Stimulated activated CD8-positive, alpha-beta memory T cell treated with anti-CD3 and anti-CD28 coated beads, Interleukin-4, amount 100 ng/mL, for 24 hours (primary cell): Measurements from ENCODE around the gene LSMEM2.
"Not testable (repeated sequence)": the region's sequence is repeated elsewhere in the genome, so short reads cannot be mapped to it uniquely, and the experiment has no call there.

Experiments used
- DNase-seq: peaks from one replicate; pipeline ENCODE4 v3.0.0-alpha.2; 2020; ENCODE audit warnings: low read depth

The LSMEM2 gene

DNA sequence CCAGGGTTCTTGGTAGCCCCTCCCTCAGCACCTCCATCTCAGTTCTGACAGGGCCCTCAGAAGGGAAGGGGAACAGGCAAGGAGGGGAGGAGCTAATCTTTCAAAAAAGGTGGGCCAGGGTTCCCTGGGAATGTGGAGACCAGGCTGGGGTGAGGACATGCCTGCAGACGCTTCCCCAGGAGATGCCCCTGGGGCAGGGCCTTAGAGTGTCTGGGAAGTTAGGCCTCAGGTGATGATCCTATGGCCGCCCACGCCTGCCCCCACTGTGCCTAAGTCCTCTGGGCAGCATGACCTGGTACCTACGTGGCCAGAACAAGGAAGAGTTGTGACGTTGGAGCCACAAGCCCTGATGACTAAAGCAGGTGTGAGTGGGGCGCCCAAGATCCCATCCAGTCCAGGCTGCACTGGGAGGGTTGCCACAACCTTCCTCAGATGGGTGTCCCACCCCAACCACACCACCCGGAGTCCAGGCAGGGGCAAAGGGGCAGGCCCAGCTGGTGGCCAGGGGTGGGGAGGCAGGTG, 13.9 kb upstream of the LSMEM2 start:
- no peak for DNase-seq

DNA sequence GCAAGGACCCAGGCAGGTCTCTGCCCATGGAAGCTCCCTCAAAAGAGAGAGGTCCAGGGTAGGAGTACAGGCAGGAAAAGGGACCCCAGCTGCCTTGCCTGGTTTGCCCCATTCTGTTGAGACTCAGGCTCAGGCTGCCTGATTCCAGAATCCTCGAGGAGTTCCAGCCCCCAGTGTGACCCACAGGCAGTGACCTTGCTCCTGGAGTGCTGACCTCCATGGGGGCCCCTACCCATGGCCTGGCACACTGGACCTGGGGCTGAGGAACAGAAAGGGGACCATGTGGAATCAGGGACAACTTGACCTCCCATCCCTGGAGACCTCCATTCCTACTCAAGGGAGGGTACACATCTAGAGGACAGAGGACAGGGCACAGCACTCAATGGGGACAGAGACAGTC, 13.3 kb upstream of the LSMEM2 start:
- no peak for DNase-seq

DNA sequence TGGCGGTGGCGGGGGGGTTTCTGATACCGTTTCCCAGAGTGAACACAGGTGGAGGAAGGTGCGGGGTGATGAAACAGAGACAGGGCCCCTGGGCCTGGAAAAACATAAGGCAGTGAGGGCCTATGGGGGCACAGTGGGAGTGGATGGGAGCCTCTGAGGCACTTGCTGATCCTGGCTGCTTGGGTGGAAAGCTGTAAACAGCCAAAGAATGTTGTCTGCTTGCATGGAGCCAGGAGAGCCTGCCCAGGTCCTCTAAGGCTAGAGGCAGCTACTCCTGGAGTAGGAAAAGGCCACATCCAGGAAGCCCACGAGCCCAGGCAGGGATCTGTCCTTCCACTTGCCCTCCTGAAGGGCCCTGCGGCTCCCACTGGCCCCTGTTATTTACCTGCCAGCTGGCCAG, 12.9 kb upstream of the LSMEM2 start:
- no peak for DNase-seq

DNA sequence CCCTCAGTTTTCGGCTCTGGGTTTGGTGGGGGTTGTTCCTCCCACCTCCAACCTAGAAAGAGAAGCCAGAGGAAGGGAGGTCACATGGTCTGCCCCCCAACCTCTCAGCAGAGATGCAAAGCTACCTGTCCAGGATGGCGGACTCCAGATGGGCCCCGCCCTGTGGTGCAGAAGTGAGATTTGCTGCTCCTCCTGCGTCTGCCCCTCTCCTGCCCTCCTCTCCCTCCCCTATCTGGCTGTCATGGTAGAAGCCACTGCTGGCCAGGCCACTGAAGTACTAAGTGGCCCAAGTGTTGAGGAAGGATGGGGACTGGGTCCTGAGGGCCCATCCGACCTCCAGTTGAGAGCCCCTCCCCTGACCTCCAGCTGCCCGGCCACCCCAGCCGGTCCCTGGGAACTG, 12.1 kb upstream of the LSMEM2 start:
- DNase-seq = no peak

DNA sequence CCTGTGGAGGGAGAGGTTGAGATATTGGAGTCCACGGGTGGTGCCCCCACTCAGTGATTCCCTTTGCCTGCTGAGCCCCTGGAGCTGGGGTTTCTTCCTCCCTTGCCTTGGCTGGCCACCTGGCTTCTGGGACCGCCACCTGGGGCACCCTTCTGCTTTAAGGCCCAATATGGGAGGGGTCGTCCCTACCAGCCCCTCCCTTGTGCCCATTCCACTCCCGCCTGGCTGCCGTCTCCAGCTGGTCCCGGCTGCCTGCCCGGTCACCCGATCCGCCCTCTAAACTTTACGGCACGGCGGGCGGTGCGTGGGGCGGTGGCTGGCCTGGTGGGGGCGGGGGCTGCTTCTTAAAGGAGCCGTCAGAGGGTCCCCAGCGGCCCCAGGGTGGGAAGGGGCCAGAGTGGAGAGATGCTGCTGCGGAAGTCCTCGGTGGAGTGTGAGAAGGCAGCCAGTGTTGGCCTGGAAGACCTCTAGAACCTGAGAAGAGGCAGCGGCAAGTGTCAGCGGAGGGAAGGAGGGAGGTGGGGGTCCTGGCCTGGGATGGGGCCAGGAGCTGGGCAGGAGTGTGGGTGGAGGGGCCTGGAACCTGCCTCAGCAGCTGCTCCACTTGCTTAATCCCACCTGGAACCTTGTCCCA, 11.5 kb upstream of the LSMEM2 start:
- DNase-seq = no peak

DNA sequence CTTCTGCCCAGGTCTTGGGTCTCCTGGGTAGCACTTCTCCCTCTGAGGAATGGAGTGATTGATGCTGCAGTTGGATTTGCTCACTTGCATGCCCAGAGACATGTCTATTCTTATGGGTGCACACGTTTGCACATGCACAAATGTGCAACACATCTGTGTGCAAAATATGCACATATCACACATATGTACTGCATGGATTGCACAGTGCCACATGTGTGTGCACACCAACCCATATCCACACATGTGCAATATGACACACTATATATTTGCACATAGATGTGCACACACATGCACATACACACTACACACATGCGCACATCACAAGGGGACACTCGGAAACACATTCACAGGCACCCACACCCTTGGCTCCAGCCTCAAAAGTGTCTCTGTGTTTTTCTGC, 10.6 kb upstream of the LSMEM2 start:
- no peak for DNase-seq

DNA sequence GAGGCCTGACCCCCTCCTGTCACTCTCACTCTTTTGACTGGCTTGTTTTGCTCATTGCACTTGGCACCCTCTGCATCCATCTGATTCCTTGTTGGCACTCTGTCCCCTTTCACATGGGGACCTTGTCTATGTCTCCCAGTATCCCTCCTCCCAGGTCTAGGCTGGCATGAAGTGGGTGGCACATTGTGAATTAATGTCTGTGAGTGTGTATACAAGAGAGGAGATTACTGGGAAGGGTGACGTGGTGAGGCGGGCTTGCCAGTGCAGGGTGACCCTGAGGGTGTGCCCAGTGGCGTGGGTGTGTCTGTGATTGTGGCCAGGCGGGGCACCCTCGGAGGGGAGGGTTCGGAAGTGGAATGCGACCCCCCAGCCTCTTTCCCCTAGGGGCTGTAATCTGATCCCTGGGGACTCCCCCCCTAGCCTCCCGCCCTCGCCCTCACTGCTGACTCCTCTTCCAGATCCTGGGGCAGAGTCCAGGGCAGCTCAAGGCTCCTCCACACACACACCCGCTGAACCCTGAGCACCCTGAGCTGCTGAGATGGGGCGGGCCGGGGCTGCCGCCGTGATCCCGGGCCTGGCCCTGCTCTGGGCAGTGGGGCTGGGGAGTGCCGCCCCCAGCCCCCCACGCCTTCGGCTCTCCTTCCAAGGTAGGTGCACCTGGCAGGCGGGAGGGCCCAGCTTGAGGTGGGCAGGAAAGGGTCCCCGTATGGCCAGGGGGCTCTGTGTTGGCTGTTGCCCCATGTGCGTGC, 10.0 kb upstream of the LSMEM2 start, which contains the start of gene SEMA3B:
SEMA3B (plus strand) TSS at position 445 of the 749 bp plus-strand sequence; CDS start at position 539, 94 bp downstream.
- DNase-seq = no peak

DNA sequence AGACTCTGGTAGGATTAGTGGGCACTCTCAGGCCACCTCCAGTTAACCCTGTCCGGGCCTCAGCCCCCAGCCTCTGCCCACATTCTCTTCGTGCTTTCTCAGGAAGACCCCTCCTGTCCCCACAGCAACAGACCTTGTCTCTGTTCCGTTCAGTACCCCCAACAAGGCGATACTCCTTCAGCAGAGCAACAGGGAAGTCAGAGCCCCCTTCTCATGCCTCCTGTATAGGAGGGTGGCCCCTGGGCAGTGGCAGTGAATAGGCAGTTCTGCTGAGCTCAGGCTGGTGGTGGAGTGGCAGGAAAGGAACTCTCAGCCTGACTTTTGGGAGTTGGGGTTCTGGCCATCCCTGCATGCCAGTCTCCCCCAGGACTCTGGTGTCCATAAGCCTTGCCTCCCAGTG, 9.4 kb upstream of the LSMEM2 start:
- no peak for DNase-seq

DNA sequence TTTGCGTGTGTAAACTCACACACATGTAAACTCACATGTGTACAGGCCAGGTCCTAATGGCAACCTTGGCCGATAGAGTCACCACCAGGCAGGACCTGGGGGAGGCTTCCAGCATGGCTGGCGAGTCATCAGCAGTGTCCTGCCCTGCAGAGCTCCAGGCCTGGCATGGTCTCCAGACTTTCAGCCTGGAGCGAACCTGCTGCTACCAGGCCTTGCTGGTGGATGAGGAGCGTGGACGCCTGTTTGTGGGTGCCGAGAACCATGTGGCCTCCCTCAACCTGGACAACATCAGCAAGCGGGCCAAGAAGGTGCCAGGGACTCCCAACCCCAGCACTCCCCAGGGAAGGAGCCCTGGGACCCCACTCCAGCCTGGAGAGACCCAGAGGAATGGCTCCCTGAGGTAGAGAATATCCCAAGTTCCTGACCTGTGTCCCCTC, 8.9 kb upstream of the LSMEM2 start:
- DNase-seq = no peak

DNA sequence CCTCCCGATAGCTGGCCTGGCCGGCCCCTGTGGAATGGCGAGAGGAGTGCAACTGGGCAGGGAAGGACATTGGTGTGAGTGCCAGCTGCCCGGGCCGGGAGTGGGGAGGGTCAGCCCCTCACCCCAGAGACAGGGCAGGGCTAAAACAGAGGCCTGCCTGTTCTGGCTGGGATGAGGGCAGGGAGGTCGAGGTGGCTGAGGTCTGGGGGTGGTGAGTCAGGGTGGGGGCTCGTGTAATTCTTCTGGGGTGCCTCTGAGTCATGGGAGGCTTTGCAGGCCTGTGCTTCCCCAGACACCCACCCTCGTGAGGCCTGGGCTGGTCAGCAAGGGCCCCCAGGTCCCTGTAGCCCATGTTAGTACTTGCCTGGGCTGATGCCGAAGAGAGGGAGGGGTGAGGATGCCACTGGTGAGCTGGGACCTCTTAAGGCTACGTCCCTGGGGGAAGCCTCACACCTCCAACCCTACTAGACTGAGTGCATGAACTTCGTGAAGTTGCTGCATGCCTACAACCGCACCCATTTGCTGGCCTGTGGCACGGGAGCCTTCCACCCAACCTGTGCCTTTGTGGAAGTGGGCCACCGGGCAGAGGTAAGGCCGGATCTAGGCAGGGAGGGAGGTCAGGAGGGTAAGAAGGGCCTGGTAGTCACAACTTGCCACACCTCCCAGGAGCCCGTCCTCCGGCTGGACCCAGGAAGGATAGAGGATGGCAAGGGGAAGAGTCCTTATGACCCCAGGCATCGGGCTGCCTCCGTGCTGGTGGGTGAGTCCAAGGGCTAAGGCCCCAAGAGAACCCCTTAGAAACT, 8.3 kb upstream of the LSMEM2 start:
- DNase-seq = no peak

DNA sequence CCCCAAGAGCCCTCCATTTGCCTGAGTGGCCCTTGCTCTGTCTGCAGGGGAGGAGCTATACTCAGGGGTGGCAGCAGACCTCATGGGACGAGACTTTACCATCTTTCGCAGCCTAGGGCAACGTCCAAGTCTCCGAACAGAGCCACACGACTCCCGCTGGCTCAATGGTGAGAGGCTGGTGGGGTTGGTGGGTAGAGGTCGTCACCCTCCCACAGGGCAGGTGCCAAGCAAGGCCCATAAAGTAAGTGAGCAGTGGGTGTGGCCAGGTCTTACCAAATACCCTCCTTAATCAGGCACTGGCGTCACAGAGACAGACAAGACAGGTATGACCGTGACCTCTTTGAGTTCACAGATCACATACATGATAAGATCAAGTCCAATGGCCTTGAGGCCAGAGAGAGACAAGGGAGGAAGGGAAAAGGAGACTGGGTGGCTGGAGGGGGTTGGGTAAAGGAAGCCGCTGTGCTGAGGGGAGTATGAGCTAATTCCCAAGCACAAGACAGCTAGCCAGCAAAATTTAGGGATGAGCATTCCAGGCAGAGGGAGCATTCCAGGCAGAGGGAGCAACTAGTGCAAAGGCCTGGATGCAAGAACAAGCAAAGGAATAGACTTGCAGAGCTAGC, 7.5 kb upstream of the LSMEM2 start:
- DNase-seq = no peak

DNA sequence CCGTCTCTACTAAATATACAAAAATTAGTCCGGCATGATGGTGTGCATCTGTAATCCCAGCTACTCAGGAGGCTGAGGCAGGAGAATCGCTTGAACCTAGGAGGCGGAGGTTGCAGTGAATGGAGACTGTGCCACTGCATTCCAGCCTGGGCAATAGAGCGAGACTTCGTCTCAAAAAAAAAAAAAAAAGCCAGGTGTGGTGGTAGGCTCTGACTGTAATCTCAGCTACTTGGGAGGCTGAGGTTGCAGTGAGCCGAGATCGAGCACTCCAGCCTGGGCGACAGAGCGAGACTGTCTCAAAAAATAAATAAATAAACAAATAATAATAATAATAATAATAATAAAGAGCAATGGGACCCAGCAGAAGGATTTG, 6.4 kb upstream of the LSMEM2 start:
- not testable (repeated sequence) for DNase-seq

DNA sequence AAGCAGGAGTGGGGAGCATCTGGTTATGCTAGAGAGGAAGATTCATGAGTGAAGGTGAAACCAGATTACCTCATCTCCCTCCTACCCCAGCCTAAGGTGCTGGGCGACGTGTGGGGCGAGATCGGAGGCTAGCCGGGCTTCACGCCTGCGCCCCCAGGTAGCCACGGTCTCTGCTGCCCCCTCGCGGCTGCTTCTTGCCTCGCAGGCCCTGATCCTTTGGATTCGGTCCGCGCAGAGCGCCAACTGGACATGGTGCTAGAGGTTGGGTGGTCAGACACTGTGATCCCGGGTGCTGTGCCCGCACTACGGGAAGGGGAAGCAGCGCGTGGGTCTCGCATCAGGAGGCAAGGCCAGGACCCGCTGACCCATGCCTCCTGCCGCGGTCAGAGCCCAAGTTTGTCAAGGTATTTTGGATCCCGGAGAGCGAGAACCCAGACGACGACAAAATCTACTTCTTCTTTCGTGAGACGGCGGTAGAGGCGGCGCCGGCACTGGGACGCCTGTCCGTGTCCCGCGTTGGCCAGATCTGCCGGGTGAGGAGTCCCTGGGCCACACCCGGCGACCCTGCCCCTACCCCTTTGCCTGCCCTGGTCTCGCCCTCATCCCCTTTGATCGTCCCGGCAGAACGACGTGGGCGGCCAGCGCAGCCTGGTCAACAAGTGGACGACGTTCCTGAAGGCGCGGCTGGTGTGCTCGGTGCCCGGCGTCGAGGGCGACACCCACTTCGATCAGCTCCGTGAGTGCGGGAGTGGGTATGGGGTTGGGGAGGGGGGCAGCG, 5.8 kb upstream of the LSMEM2 start:
- peak; percentile 86 for DNase-seq

DNA sequence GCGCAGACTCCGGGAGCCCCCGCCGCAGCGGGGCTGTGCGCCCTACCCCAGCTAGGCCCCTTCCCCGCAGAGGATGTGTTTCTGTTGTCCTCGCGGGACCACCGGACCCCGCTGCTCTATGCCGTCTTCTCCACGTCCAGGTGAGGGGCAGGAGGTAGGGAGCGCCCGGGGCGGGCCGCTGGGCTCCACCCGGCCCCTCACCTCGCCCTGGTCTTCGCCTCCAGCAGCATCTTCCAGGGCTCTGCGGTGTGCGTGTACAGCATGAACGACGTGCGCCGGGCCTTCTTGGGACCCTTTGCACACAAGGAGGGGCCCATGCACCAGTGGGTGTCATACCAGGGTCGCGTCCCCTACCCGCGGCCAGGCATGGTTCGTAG, 5.2 kb upstream of the LSMEM2 start:
- DNase-seq = no peak

DNA sequence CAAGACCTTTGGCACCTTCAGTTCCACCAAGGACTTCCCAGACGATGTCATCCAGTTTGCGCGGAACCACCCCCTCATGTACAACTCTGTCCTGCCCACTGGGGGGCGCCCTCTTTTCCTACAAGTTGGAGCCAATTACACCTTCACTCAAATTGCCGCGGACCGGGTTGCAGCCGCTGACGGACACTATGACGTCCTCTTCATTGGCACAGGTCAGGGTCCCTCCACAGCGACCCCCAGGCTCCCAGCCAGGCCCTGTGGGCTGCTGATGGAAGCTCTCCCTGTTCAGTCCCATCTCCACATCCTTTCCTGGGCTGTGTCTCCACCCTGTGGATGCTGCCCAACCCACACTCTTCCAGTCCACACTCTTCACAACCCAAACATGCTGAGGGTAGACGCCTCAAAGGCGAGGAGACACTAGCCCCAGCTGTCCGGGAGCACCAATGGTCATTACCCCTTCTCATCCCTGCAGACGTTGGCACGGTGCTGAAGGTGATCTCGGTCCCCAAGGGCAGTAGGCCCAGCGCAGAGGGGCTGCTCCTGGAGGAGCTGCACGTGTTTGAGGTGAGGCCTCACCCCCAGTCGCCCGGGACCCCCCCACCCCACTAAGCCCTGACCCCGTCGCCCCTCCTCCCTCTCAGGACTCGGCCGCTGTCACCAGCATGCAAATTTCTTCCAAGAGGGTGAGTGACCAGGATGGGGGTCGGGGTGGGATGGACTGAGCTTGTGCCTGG, 4.3 kb upstream of the LSMEM2 start:
- peak; percentile 47 for DNase-seq

DNA sequence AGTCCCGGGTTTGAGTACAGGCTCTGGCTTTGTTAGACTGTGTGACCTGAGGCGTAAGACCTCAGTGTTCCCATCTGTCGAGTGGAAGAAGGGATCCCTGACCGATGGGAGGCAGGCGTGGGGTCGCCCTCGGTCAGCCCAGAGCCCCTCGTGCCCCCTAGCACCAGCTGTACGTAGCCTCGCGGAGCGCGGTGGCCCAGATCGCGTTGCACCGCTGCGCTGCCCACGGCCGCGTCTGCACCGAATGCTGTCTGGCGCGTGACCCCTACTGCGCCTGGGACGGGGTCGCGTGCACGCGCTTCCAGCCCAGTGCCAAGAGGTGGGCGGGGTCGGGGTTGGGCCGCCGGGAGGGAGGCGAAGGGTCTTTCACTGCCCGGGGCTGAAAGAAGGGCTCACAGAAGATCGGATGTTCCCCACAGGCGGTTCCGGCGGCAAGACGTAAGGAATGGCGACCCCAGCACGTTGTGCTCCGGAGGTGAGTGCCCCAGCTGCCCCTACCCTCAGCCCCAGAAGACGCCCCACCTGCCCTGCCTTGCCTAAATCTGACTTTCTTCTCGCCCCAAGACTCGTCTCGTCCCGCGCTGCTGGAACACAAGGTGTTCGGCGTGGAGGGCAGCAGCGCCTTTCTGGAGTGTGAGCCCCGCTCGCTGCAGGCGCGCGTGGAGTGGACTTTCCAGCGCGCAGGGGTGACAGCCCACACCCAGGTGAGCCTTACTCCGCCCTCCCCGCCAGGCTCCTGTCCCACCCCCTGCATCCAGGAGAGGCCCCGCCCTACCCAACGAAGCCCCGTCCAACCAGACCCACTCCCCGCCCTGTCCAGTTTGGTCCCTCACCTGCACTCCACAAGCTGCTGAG, 3.5 kb upstream of the LSMEM2 start:
- DNase-seq = no peak

DNA sequence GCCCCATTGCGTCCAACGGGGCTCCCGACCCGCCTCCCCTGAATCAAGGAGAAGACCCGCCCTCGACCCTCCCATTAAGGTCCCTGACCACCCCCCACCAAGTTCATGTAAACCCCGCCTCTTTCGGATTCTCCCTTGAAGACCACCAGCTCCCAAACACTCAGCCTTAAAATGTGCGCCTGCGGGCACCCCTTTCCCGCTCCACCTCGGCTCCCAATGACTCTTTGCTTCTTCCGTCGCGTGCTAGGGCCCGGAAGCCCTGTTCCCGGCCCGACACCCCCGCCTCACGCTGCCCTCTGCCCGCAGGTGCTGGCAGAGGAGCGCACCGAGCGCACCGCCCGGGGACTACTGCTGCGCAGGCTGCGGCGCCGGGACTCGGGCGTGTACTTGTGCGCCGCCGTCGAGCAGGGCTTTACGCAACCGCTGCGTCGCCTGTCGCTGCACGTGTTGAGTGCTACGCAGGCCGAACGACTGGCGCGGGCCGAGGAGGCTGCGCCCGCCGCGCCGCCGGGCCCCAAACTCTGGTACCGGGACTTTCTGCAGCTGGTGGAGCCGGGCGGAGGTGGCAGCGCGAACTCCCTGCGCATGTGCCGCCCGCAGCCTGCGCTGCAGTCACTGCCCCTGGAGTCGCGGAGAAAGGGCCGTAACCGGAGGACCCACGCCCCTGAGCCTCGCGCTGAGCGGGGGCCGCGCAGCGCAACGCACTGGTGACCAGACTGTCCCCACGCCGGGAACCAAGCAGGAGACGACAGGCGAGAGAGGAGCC, 2.7 kb upstream of the LSMEM2 start:
- no peak for DNase-seq

DNA sequence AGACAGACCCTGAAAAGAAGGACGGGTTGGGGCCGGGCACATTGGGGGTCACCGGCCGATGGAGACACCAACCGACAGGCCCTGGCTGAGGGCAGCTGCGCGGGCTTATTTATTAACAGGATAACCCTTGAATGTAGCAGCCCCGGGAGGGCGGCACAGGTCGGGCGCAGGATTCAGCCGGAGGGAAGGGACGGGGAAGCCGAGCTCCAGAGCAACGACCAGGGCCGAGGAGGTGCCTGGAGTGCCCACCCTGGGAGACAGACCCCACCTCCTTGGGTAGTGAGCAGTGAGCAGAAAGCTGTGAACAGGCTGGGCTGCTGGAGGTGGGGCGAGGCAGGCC, 2.2 kb upstream of the LSMEM2 start:
- no peak for DNase-seq
